Prostate gland (tissue), 2 donors: ENCODE measurements around the gene HENMT1.

Experiments used
- CTCF ChIP-seq, 4 experiments: fragments of 200-600 bp in 2 of 4; fragments of 450-650 bp in 2 of 4; sonication (generic) in 2 of 4; IDR thresholded peaks; 1 replicate in 3 of 4; 2 replicates in 1 of 4; pipeline ENCODE4 v1.5.1; 2016 to 2019; ENCODE audit warnings: antibody characterized with exemption in 4 of 4, mild to moderate bottlenecking in 2 of 4, moderate library complexity in 2 of 4
- POLR2A ChIP-seq: fragments of 450-650 bp; IDR thresholded peaks from one replicate; pipeline ENCODE4 v1.6.1; 2016; ENCODE audit warnings: antibody characterized with exemption, mild to moderate bottlenecking
- POLR2AphosphoS5 ChIP-seq: sonication (generic); formaldehyde crosslinking; IDR thresholded peaks from one replicate; pipeline ENCODE4 v1.6.1; 2017; ENCODE audit warnings: antibody characterized with exemption

GRCh38 chr1:108600504-108600903, 60.4 kb downstream of the HENMT1 start:
- TF ChIP-seq CTCF (IDR thresholded peaks at IDR 0.05) (no peak), POLR2AphosphoS5 (no peak), POLR2A (no peak)
